PC-3 (cell line): Measurements from ENCODE around the gene TSPAN13. TPM values are rescaled to one million over a fixed set of nuclear protein-coding genes. Genes with fewer than 3 reads are reported as not detected.

Experiments
- ATAC-seq: fragments of 200-7000 bp; cut with Tn5 transposase; 2 replicates; pipeline ENCODE4 v1.9.1; 2020; ENCODE audit warnings: mild to moderate bottlenecking, moderate library complexity
- BruUV-seq: library from RNA; stranded (reverse); fragments of 400-500 nt; replicated peaks from 2 replicates; lab custom pipeline; 2021; lab: Mats Ljungman, UMichigan
- CTCF ChIA-PET: fragments of 300-600 bp; sonication (Branson Sonifier 250); formaldehyde crosslinking; loops from one replicate; lab custom pipeline; 2022; ENCODE audit warnings: antibody characterized with exemption; lab: Charles Lee
- POLR2A ChIA-PET: fragments of 300-600 bp; sonication (Branson Sonifier 250); formaldehyde crosslinking; loops from one replicate; lab custom pipeline; 2022; ENCODE audit warnings: antibody characterized with exemption; ENCODE audit not compliant: unreplicated experiment; lab: Charles Lee
- DNase-seq: peaks from one replicate; pipeline ENCODE4 v3.0.0-alpha.2; 2015
- H2AFZ ChIP-seq: fragments of 300-600 bp; sonication (generic); 2 replicates; pipeline ENCODE4 v1.6.0; 2016; ENCODE audit warnings: antibody characterized with exemption, low read length
- H3F3A ChIP-seq: fragments of 300-600 bp; sonication (generic); one replicate; pipeline ENCODE4 v1.6.0; 2017; ENCODE audit warnings: antibody characterized with exemption, low read length, control low read depth, mild to moderate bottlenecking; ENCODE audit not compliant: unreplicated experiment
- H3K27ac ChIP-seq: fragments of 300-600 bp; sonication (generic); 2 replicates; pipeline ENCODE4 v1.5.1; 2016; ENCODE audit warnings: mild to moderate bottlenecking, low read length
- H3K27me3 ChIP-seq: fragments of 300-600 bp; sonication (generic); 2 replicates; pipeline ENCODE4 v1.6.1; 2016; ENCODE audit warnings: low read length, mixed read lengths
- H3K36me3 ChIP-seq: fragments of 300-600 bp; sonication (generic); 2 replicates; pipeline ENCODE4 v1.6.1; 2016; ENCODE audit warnings: low read depth, mixed run types, low read length, mixed read lengths
- H3K4me1 ChIP-seq: fragments of 300-600 bp; sonication (generic); 2 replicates; pipeline ENCODE4 v1.5.1; 2016; ENCODE audit warnings: low read length; ENCODE audit not compliant: insufficient read depth
- H3K4me2 ChIP-seq: fragments of 300-600 bp; sonication (generic); 2 replicates; pipeline ENCODE4 v1.6.0; 2016; ENCODE audit warnings: low read length
- H3K4me3 ChIP-seq: fragments of 300-600 bp; sonication (generic); 2 replicates; pipeline ENCODE4 v1.5.1; 2016; ENCODE audit warnings: mild to moderate bottlenecking, low read length, mixed read lengths
- H3K79me2 ChIP-seq: fragments of 300-600 bp; sonication (generic); 2 replicates; pipeline ENCODE4 v1.6.1; 2017; ENCODE audit warnings: low read length, mixed read lengths
- H3K9ac ChIP-seq: fragments of 300-600 bp; sonication (generic); 2 replicates; pipeline ENCODE4 v1.6.0; 2016; ENCODE audit warnings: mild to moderate bottlenecking, low read length
- H3K9me2 ChIP-seq: fragments of 300-600 bp; sonication (generic); replicated peaks from 2 replicates; pipeline ENCODE4 v1.6.1; 2016; ENCODE audit warnings: mixed run types, low read length, mixed read lengths
- H3K9me3 ChIP-seq: fragments of 300-600 bp; sonication (generic); 2 replicates; pipeline ENCODE4 v1.6.1; 2016; ENCODE audit warnings: low read length, mixed read lengths
- H4K20me1 ChIP-seq: fragments of 300-600 bp; sonication (generic); 2 replicates; pipeline ENCODE4 v1.6.1; 2016; ENCODE audit warnings: low read length, mixed read lengths
- CTCF ChIP-seq: fragments of 300-600 bp; sonication (generic); conservative IDR thresholded peaks from 2 replicates; pipeline ENCODE4 v1.5.1; 2017; ENCODE audit warnings: antibody characterized with exemption, low read depth, mild to moderate bottlenecking, low read length
- EZH2 ChIP-seq: fragments of 300-600 bp; sonication (generic); IDR thresholded peaks from one replicate; pipeline ENCODE4 v1.6.1; 2017; ENCODE audit warnings: antibody characterized with exemption, mild to moderate bottlenecking, low read length; ENCODE audit not compliant: unreplicated experiment
- EZH2phosphoT487 ChIP-seq: fragments of 300-600 bp; sonication (generic); IDR thresholded peaks from 2 replicates; pipeline ENCODE4 v1.6.1; 2018; ENCODE audit warnings: mild to moderate bottlenecking, antibody characterized with exemption, low read length, borderline replicate concordance
- intact Hi-C: fragments of 100-400 bp; cut with micrococcal nuclease; formaldehyde crosslinking; loops from 2 replicates; pipeline ENCODE4 v1.9.0; 2023
- total RNA-seq: library from RNA; depleted of rRNA; stranded (reverse); fragments of >200 nt; gene quantifications from 2 replicates; pipeline ENCODE4 v1.2.3, GENCODE V29; 2014

TSPAN13 gene
- total RNA-seq, 1 experiment from 2014 or later = 34.9 TPM

- intact Hi-C loops = no loop called here
- H3K4me3 ChIP-seq = no peak overlapping the region
- no peak overlapping the region for H2AFZ ChIP-seq
- no peak overlapping the region for H3K27ac ChIP-seq
- no peaks in the 10 kb centered on the region for H3K36me3 ChIP-seq
- ChIA-PET POLR2A (no interaction called here), CTCF (no interaction called here)
- H3K27me3 ChIP-seq = no peaks in the 10 kb centered on the region
- H3K9me3 ChIP-seq = no peaks in the 10 kb centered on the region
- no peak overlapping the region for H3K9ac ChIP-seq
- no peak for TF ChIP-seq CTCF
- no peak for TF ChIP-seq EZH2
- TF ChIP-seq EZH2phosphoT487 = no peak
- H3K4me1 ChIP-seq = peaks cover 7% of the 10 kb centered on the region
- ATAC-seq (no peak), DNase-seq (no peak)
- no TSS peak for BruUV-seq
- no peaks in the 10 kb centered on the region for H3F3A ChIP-seq
- H3K4me2 ChIP-seq = no peak overlapping the region
- no peaks in the 10 kb centered on the region for H3K9me2 ChIP-seq
- H4K20me1 ChIP-seq = peaks cover 4% of the 10 kb centered on the region; the same call in 1 of the 2 replicates
- peaks cover 5% of the 10 kb centered on the region for H3K79me2 ChIP-seq
These were observed 20.3 kb downstream of the TSPAN13 start for GRCh38 chr7:16773884-16774283.

GRCh38 chr7:16774294-16774693 is 20.7 kb downstream of the TSPAN13 start:
- H3K4me3 ChIP-seq = no peak overlapping the region
- H3K9me2 ChIP-seq = no peaks in the 10 kb centered on the region
- no peak overlapping the region for H3K9ac ChIP-seq
- peaks cover 7% of the 10 kb centered on the region for H3K4me1 ChIP-seq
- no peak overlapping the region for H3K27ac ChIP-seq
- intact Hi-C loops = no loop called here
- peaks cover 4% of the 10 kb centered on the region; the same call in 1 of the 2 replicates for H4K20me1 ChIP-seq
- ATAC-seq (no peak), DNase-seq (no peak)
- H3K27me3 ChIP-seq = no peaks in the 10 kb centered on the region
- H3K4me2 ChIP-seq = no peak overlapping the region
- BruUV-seq = no TSS peak
- no peaks in the 10 kb centered on the region for H3K36me3 ChIP-seq
- no peaks in the 10 kb centered on the region for H3F3A ChIP-seq
- peaks cover 5% of the 10 kb centered on the region for H3K79me2 ChIP-seq
- ChIA-PET POLR2A (no interaction called here), CTCF (no interaction called here)
- TF ChIP-seq EZH2 (no peak), CTCF (no peak), EZH2phosphoT487 (no peak)
- no peaks in the 10 kb centered on the region for H3K9me3 ChIP-seq
- no peak overlapping the region for H2AFZ ChIP-seq

- Histone ChIP-seq H3K9ac (no peak overlapping the region), H3K4me3 (no peak overlapping the region), H3K27me3 (no peaks in the 10 kb centered on the region), H3K9me2 (no peaks in the 10 kb centered on the region), H3K9me3 (no peaks in the 10 kb centered on the region), H3K36me3 (no peaks in the 10 kb centered on the region), H3F3A (no peaks in the 10 kb centered on the region), H3K27ac (no peak overlapping the region), H4K20me1 (peaks cover 4% of the 10 kb centered on the region; the same call in 1 of the 2 replicates), H3K79me2 (peaks cover 5% of the 10 kb centered on the region), H2AFZ (no peak overlapping the region), H3K4me1 (peaks cover 7% of the 10 kb centered on the region), H3K4me2 (no peak overlapping the region)
- TF ChIP-seq EZH2phosphoT487 = no peak
- no peak for TF ChIP-seq EZH2
- TF ChIP-seq CTCF = no peak
- DNase-seq = peak; percentile 42
- intact Hi-C loops = no loop called here
- POLR2A ChIA-PET = no interaction called here
- peak; percentile 68 for ATAC-seq
- CTCF ChIA-PET = no interaction called here
- no TSS peak for BruUV-seq
These were observed 21.4 kb downstream of the TSPAN13 start for GRCh38 chr7:16774986-16775385.
